Vagina (tissue), 2 donors: ENCODE measurements around the gene AHI1. TPM values are rescaled to one million over a fixed set of nuclear protein-coding genes. Genes with fewer than 3 reads are reported as not detected.

Source experiments
- DNase-seq, 2 donors: peaks; one replicate each; pipeline ENCODE4 v3.0.0-alpha.2; 2017; ENCODE audit errors: extremely low spot score in 2 of 2
- H3K27ac ChIP-seq: fragments of 200-600 bp; sonication (generic); one replicate; pipeline ENCODE4 v1.5.1; 2019
- H3K27me3 ChIP-seq: fragments of 200-600 bp; sonication (generic); one replicate; pipeline ENCODE4 v1.5.1; 2019
- H3K36me3 ChIP-seq, 2 donors: fragments of 200-600 bp; sonication (generic); one replicate each; pipeline ENCODE4 v1.5.1; 2017 to 2019
- H3K4me1 ChIP-seq: fragments of 200-600 bp; sonication (generic); one replicate; pipeline ENCODE4 v1.5.1; 2019
- H3K4me3 ChIP-seq, 2 donors: fragments of 200-600 bp; sonication (generic); 1 replicate in 1 of 2; 2 replicates in 1 of 2; pipeline ENCODE4 v1.5.1; 2016 to 2019
- H3K9me3 ChIP-seq: fragments of 200-600 bp; sonication (generic); one replicate; pipeline ENCODE4 v1.5.1; 2019
- POLR2A ChIP-seq, 2 donors: fragments of 450-650 bp; IDR thresholded peaks; one replicate each; pipeline ENCODE4 v1.6.1; 2017; ENCODE audit warnings: antibody characterized with exemption in 2 of 2, mild to moderate bottlenecking in 2 of 2, moderate library complexity in 2 of 2
- POLR2AphosphoS5 ChIP-seq, 2 donors: sonication (generic); formaldehyde crosslinking; IDR thresholded peaks; one replicate each; pipeline ENCODE4 v1.9.0; 2017; ENCODE audit warnings: antibody characterized with exemption in 2 of 2, mild to moderate bottlenecking in 2 of 2, low read depth in 1 of 2; ENCODE audit not compliant: insufficient read depth in 1 of 2
- intact Hi-C: fragments of 100-400 bp; cut with DNase I; formaldehyde crosslinking; loops from one replicate; pipeline ENCODE4 v1.15.1; 2023
- total RNA-seq: library from RNA; depleted of rRNA; stranded (reverse); fragments of >200 nt; gene quantifications from one replicate; pipeline ENCODE4 v1.2.3, GENCODE V29; 2016
- TF ChIP-seq, protein P1 (sequence below), 3 experiments: fragments of 450-650 bp in 2 of 3; fragments of 200-600 bp in 1 of 3; sonication (generic) in 1 of 3; IDR thresholded peaks; one replicate each; pipeline ENCODE4 v1.5.1; 2017 to 2019; ENCODE audit warnings: antibody characterized with exemption in 3 of 3, mild to moderate bottlenecking in 2 of 3, moderate library complexity in 2 of 3

The AHI1 gene
- total RNA-seq, 1 donor from 2014 or later: 28.7 TPM

DNA sequence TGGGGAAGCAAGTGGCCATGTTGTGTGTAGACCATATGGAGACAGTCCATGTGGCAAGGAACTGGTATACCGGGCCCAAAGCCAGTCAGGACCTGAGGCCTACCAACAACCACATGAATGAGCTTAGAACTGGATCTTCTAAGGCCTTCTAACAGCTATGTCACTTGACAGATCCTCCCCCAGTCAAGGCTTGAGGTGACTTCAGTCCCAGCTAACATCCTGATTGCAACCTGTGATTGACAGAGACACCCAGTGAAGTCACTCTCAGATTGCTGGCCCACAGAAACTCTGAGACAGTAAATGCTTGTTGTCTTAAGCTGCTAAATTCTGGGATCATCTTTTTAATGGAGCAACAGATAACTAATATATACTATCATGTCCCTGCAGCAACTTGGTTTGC is 32.9 kb downstream of the AHI1 start:
- TF ChIP-seq POLR2AphosphoS5 (IDR thresholded peaks at IDR 0.05; ENCODE audit: insufficient read depth in 1 of 2, low read depth in 1 of 2): no peak
- TF ChIP-seq, protein P1, sequence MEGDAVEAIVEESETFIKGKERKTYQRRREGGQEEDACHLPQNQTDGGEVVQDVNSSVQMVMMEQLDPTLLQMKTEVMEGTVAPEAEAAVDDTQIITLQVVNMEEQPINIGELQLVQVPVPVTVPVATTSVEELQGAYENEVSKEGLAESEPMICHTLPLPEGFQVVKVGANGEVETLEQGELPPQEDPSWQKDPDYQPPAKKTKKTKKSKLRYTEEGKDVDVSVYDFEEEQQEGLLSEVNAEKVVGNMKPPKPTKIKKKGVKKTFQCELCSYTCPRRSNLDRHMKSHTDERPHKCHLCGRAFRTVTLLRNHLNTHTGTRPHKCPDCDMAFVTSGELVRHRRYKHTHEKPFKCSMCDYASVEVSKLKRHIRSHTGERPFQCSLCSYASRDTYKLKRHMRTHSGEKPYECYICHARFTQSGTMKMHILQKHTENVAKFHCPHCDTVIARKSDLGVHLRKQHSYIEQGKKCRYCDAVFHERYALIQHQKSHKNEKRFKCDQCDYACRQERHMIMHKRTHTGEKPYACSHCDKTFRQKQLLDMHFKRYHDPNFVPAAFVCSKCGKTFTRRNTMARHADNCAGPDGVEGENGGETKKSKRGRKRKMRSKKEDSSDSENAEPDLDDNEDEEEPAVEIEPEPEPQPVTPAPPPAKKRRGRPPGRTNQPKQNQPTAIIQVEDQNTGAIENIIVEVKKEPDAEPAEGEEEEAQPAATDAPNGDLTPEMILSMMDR (IDR thresholded peaks at IDR 0.05): no peak
- TF ChIP-seq POLR2A (IDR thresholded peaks at IDR 0.05): no peak
- no peak for DNase-seq
- Histone ChIP-seq H3K36me3 (peaks cover 0 to 22% of the 10 kb centered on the region in 2 donors), H3K4me3 (no peak overlapping the region), H3K4me1 (no peaks in the 10 kb centered on the region), H3K27me3 (no peaks in the 10 kb centered on the region), H3K27ac (no peak overlapping the region), H3K9me3 (no peaks in the 10 kb centered on the region)
- intact Hi-C loops: no loop called here

DNA sequence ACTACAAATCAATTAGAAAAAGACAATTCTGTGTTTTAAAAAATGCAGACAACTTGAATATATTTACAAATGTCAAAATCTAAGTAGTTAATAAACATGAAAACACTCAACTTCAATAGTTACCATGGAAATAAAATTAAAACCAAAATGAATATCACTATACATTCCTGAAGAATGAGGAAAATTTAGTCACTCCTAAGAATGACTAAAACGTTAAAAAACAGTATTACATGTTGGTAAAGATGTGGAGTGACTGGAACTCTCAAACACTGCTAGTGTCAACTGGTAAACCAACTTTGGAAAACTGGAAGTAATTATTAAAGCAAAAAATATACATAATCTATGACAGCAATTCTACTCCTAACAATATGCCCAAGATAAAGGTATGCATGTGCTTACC is 36.3 kb downstream of the AHI1 start:
- intact Hi-C loops: no loop called here

DNA sequence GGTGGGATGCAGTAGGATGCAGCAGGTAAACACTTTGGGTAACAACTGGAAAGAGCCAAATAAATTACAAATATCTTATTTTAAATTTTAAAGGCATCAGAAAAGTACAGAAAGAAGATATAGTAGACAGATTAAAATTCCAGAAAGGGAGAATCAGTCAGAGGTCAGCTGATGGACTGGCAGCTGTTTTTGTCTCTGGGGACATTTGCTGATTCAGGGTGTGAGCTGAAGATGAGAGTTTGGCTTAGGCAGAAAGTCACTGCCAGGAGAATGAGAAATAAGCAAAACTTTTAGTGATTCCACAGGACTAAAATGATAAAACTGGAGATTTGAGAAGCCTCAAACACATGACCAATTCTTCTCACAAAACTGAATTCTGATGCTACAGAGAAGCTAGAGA is 39.5 kb downstream of the AHI1 start:
- no peaks in the 10 kb centered on the region for H3K9me3 ChIP-seq
- no peak for DNase-seq
- H3K4me3 ChIP-seq: no peak overlapping the region
- TF ChIP-seq POLR2A (IDR thresholded peaks at IDR 0.05) (no peak), POLR2AphosphoS5 (IDR thresholded peaks at IDR 0.05; ENCODE audit: insufficient read depth in 1 of 2, low read depth in 1 of 2) (no peak)
- TF ChIP-seq, protein P1 (IDR thresholded peaks at IDR 0.05): no peak
- H3K36me3 ChIP-seq: peaks cover 0 to 18% of the 10 kb centered on the region in 2 donors
- H3K27ac ChIP-seq: no peak overlapping the region
- no peaks in the 10 kb centered on the region for H3K27me3 ChIP-seq
- H3K4me1 ChIP-seq: peaks cover 6% of the 10 kb centered on the region
- intact Hi-C loops: no loop called here

More for the DNA sequence above, 36.3 kb downstream of the AHI1 start:
- TF ChIP-seq, protein P1 (IDR thresholded peaks at IDR 0.05): no peak
- no peak for TF ChIP-seq POLR2A (IDR thresholded peaks at IDR 0.05)
- TF ChIP-seq POLR2AphosphoS5 (IDR thresholded peaks at IDR 0.05; ENCODE audit: insufficient read depth in 1 of 2, low read depth in 1 of 2): no peak
- Histone ChIP-seq H3K9me3 (no peaks in the 10 kb centered on the region), H3K4me3 (no peak overlapping the region), H3K4me1 (peaks cover 6% of the 10 kb centered on the region), H3K36me3 (peaks cover 0 to 22% of the 10 kb centered on the region in 2 donors), H3K27ac (no peak overlapping the region), H3K27me3 (no peaks in the 10 kb centered on the region)
- DNase-seq: no peak

DNA sequence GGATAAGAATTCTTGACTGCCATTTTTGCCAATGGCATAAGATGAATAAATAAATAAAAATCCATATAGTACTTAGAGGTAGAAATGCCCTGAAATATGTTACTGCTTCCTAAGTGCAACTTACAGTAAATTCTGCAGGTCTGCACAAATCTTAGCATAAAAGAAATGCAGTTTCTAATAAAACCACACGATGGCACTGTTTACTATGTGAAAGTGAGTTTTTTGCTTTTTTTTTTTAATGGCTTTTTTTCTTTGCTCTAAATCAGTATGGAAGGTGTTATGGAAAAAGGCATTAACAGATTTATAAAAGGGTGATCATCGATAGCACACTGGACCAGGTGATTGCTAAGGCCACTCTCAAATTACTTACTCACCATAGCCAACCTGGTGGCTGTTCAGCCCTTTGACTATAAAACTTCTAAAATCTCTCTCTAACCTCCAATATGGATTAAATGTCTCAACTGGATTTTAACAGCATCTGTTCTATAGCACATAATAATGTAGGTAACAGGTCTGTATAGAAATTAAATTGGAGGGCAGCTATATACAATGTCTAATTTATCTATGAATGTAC is 45.8 kb downstream of the AHI1 start:
- H3K36me3 ChIP-seq: peaks cover 0 to 8% of the 10 kb centered on the region in 2 donors
- intact Hi-C loops: no loop called here
- DNase-seq: no peak
- no peak overlapping the region for H3K27ac ChIP-seq
- H3K9me3 ChIP-seq: no peaks in the 10 kb centered on the region
- no peaks in the 10 kb centered on the region for H3K27me3 ChIP-seq
- no peak overlapping the region for H3K4me3 ChIP-seq
- TF ChIP-seq, protein P1 (IDR thresholded peaks at IDR 0.05): peak in 2 of 3 experiments; percentile 64
- no peak for TF ChIP-seq POLR2AphosphoS5 (IDR thresholded peaks at IDR 0.05; ENCODE audit: insufficient read depth in 1 of 2, low read depth in 1 of 2)
- H3K4me1 ChIP-seq: no peaks in the 10 kb centered on the region

DNA sequence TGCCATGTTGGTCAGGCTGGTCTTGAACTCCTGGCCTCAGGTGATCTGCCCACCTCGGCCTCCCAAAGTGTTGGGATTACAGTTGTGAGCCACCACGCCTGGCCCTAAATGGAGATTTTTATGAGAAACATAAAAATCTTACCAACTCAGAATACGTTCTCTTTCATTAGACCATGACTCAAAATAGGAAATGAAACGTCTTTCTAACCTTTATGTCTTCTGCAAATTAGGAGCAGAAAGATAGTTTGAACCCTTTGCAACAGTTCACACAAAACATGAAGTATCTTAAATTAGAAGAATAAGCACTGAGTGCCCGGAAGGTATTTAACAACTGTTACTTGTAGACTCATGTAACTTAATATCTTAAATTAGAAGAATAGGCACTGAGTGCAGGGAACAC is 48.3 kb downstream of the AHI1 start:
- TF ChIP-seq POLR2A (IDR thresholded peaks at IDR 0.05): no peak
- TF ChIP-seq, protein P1 (IDR thresholded peaks at IDR 0.05): no peak
- no peak for TF ChIP-seq POLR2AphosphoS5 (IDR thresholded peaks at IDR 0.05; ENCODE audit: insufficient read depth in 1 of 2, low read depth in 1 of 2)
- intact Hi-C loops: no loop called here
- Histone ChIP-seq H3K4me1 (no peaks in the 10 kb centered on the region), H3K27ac (no peak overlapping the region), H3K36me3 (peaks cover 0 to 14% of the 10 kb centered on the region in 2 donors), H3K27me3 (no peaks in the 10 kb centered on the region), H3K4me3 (no peak overlapping the region), H3K9me3 (no peaks in the 10 kb centered on the region)
- DNase-seq: no peak
